Measurements from ENCODE around the gene HS3ST3A1.

Gene HS3ST3A1

DNA sequence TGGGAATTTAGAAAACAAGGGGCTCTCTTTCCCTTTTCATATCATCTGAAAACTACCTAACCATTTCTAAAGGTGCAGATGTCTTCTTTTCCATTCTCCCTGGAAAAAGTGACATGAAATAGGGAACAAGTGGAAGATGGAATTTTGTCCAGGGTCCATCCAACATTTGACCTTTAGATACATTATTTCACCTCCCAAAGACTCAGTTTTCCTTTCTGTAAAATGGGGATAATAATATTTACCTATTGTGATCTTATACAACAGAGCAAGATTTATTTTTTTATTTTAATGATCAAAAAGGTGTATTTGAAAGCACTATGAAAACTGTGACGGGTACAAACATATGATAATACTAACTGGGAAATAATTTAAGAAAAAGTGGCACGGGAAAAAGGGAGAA lies 106.3 kb downstream of the HS3ST3A1 start:
- DNase-seq (ENCODE audit: low read depth in 2 of 2, low spot score in 1 of 2), result no peak

DNA sequence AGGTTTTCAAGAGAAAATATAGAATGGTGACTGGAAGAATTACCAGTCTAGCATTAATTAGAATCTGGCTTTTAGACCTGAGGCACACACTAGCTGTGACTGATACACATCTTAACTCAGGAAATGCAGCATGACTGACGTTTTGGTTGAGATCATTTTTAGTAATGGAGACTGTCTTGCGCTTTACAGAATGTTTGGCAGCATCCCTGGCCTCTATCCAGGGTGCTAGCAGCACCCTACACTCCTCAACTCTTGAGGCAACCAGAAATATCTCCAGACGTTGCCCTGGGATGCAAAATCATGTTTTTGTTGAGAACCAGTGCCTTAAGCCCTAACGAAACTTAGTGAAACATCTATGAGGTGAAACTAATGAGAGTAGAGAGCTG lies 109.0 kb downstream of the HS3ST3A1 start:
- no peak for DNase-seq (ENCODE audit: low read depth in 2 of 2, low spot score in 1 of 2)

DNA sequence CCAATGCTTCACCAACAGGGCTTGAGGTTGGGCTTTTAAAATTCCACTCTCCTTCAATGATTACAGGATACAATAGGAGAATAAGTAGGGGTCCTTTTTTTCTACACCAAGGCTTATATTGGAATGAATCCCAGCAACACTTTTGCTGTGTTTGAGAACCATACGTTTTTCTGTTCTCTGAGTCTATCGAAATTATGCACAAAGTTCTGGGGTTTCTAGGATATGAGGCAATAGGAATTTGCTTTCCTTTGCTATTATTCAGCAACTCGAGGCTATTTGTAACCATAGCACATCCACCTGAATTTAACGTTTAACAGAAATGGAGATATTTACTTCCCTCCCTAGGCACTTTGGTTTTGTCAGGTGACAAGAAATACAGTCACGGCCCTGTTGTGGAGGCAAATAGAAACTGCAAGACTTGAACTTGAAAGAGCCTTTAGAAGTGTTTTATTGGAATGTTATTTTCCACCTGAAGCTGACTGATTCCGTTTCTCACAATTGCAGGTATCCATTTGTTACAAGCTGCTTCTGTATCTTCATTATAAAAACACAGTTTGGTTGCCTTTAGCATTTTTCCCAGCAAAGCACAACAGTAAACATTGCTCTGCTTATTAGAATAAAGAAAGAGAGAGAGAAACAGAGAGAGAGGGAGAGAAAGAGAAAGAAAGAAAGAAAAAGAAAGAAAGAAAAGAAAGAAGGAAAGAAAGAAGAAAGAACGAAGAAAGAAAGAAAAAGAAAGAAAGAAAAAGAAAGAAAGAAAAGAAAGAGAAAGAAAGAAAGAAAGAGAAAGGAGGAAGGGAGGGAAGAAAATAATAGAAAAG lies 109.6 kb downstream of the HS3ST3A1 start:
- no peak for DNase-seq (ENCODE audit: low read depth in 2 of 2, low spot score in 1 of 2)

DNA sequence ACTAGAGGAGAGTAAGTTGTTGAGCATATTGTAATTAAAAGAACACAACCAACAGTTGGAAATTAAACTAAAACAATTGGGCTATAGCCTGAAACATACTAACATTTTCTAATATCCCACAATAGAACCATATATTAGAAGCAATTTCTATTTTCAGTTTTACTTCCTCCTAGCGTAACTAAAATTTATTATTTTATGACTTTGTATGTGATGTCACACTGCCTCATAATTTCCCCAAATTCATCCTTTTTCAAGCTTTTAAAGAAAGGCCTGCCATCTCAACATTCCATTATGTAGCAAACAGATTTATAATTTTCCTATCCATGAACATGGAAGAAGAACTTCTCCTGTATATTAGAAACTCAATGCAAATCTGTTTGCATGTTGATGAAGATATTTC lies 110.2 kb downstream of the HS3ST3A1 start:
- no peak for DNase-seq (ENCODE audit: low read depth in 2 of 2, low spot score in 1 of 2)

DNA sequence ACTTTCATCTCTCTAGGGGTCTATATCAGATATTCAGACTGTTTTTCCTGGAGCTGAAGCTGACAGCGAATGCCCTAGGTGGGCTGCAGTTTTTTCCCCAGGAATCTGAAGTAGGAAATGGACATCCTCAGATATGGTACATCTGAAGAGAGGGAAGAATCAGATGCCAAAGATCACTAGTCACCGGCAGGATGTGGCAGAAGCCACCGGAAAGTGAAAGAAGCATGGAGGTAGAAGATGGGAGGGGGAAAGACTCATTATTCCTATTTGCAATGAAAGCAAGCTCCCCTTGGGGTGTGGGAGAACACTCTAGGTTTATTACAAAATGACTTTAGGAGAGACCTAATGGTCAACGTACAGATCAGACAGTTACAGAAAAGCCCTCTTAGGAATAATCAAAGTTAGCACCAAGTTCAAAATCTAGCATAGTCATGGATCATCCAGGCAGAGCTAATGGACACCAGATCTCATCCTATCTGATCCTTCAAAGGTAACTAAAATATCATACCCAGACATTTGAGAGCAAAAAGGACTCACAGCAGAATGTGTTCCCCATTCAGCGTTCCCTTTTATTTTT lies 110.7 kb downstream of the HS3ST3A1 start:
- DNase-seq (ENCODE audit: low read depth in 2 of 2, low spot score in 1 of 2), result no peak

DNA sequence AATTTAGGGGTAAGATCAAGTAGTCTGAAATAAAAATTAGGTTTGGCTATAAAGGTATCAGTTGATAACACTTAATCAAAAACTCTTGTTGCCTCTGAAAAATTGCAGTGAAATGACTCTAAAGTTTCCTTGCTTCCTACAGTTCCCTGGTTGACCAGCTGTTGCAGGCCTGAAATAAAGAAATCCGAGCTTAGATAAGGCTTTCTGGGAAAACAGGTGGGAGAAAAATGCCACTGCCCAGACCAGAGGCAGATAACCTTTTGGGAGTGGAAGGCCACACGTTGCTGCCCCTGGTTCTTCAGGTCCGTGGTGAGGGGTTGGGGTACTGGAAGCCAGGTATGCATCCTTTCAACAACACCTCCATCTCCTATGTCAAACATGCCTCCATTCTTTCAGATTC lies 111.3 kb downstream of the HS3ST3A1 start:
- no peak for DNase-seq (ENCODE audit: low read depth in 2 of 2, low spot score in 1 of 2)

DNA sequence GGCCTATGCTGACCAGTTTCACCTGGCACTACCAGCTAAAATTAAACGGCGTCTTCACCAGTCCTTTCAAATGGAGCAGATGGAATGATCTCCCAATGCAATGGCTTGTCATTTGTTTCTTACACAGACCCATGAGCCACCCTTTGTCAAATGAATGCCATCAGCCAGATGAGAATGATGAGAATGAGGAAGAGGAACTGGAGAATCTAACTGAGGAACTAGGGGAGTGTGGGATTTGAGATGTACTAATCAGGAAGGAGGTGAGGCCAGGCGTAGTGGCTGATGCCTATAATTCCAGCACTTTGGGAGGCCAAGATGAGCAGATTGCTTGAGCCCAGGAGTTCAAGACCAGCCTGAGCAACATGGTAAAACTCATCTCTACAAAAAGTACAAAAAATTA lies 116.4 kb downstream of the HS3ST3A1 start:
- DNase-seq (ENCODE audit: low read depth in 2 of 2, low spot score in 1 of 2), result no peak

DNA sequence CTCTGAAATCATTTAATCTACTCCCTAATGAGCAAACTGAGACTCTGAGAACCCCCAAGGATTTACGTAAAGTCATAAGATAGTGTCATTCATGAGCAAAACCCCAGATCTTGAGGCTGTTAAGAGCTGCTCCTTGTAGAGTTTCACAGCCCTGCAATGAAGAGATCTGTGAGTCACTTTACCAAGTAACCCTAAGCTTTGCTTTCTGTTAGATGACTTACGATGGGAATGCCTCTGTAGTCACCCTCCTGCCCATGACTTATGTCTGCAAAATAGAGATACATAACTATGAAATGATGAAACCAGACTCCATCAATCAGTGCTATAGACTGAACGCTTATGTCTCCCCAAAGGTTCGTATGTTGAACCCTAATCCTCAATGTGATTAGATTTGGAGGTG lies 117.7 kb downstream of the HS3ST3A1 start:
- DNase-seq (ENCODE audit: low read depth in 2 of 2, low spot score in 1 of 2), result no peak

DNA sequence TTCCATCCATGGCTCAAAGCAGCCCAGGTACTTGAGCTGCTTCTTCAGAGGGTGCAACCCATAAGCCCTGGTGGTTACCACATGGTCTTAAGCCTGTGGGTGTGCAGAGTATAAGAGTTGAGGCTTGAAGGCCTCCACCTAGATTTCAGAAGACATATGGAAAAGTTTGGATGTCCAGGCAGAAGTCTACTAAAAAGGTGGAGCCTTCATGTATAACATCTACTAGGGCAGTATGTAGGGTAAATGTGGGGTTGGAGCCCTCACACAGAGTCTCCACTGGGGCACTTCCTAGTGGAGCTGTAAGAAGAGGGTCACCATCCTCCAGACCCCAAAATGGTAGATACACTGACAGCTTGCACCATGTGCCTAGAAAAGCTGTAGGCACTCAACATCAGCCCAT lies 120.9 kb downstream of the HS3ST3A1 start:
- no peak for DNase-seq (ENCODE audit: low read depth in 2 of 2, low spot score in 1 of 2)

DNA sequence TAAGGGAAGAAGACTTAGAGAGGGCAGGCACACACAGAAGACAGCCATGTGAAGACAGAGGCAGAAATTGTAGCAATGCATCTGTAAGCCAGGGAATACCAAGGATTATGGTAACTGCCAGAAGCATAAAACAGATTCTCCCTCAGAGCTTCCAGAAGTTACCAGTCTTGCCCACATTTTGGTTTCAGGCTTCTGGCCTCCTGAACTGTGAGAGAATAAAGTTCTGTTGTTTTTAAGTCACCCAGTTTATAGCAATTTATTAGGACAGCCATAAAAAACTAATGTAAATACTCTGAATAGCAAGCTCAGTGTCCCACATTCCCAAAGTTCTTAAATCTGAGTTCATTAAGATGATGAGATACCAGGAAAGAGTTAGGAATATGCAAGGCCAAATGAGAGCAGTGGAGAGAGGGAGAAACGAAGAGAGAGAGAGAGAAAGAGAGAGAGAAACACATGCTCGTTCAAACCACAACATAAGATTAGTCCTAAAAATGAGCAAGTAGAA lies 123.4 kb downstream of the HS3ST3A1 start:
- no peak for DNase-seq (ENCODE audit: low read depth in 2 of 2, low spot score in 1 of 2)

DNA sequence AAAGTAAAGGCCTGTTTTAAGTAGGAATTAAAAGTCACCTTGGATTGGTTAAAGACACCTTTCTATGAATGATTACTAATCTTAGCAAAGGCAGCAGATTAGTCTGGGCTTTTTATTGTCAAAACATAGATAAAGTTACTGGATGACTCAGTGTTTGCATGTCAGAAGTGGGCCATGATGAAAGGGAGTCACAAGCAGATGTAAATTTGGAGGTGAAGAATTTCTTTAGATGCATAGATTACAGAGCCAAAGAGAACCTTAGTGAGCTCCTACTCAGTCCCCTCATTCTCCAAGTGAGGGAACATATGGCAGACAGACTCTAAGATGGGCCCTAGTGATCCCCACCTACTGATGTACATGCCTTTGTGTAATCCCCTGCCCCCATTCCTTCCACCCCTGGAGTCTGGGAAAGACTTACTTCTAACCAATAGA lies 124.5 kb downstream of the HS3ST3A1 start:
- DNase-seq (ENCODE audit: low read depth in 2 of 2, low spot score in 1 of 2), result no peak

DNA sequence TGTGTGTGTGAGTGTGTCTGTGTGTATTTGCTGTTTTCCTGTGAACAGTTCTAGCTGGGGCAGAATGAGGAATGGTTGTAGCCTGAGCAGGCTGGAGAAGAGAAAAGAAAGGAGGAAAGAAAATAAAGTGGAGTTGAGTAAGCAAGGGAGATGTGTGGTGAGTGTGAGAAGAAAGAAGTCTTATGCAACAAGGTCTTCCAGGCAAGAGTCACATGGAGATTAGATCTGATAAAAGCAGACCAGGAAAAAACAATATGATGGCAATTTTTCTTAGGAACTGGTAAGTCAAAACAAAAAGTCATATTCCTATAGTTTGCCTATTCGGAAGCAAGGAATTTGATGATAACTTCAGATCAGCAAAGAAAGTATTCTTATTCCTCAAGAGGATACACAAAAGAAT lies 125.0 kb downstream of the HS3ST3A1 start:
- no peak for DNase-seq (ENCODE audit: low read depth in 2 of 2, low spot score in 1 of 2)

DNA sequence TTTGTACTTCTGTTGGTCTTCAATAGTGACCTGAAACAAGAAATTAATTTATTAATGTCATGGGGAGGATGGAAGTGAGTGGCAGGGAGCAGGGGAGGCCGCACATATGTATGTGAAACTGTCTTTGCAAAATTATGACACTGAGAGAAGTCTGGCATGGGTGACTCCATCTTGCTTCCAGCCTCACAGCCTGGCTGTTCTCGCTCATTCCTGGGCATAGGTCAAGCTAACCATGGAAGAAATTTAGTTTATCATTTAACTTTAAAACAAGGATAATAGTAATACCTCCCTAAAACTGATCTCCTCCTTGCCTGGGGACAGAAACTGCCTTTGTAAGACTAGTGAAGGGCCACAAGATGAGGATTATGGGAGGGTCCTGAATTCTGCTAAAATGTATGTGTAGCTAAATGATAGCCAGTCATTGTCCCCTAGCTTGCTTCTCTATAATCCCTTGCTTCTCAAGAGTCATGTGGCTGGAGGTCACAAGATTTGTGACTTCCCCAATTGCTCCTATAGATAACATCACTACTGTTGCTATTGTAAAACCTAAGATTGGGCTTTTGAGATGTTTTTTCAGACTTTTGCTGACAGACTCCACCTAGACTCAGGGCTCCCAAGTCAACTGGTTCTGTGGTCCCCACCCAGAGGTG lies 126.0 kb downstream of the HS3ST3A1 start:
- DNase-seq (ENCODE audit: low read depth in 2 of 2, low spot score in 1 of 2), result no peak

DNA sequence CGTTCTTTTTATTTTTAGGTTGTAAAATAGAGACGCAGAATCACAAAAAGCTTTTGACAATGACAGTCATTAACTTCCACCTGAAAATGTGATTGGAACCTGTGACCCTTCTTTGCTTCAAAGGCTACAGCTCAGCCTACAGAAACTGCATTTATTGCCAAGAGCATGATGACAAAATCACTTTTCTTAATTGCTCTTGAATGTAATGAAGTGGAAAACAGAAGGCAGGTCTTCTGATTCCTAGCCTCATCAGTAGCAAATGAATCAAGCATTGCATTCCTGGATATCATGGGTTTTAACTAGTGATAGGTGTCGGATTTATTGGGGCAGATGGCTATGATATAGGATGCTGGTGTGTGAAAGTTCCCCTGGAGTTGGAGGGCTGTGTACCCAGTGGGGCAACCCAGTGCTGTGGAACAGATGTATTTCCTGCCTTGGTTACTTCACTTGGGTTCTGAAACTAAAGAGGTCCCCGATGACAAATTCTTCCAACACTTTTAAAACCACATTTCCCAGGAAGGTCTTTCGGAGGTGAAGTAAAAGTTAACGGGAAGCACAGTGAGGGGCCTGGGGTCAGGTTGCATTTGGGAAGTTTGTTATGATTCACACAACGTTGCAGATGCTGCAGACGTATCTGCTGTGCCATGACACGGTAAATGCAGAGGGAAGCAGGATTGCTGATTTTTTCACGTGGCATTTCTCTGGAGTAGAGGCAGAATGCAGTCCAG lies 127.5 kb downstream of the HS3ST3A1 start:
- DNase-seq (ENCODE audit: low read depth in 2 of 2, low spot score in 1 of 2), result no peak

DNA sequence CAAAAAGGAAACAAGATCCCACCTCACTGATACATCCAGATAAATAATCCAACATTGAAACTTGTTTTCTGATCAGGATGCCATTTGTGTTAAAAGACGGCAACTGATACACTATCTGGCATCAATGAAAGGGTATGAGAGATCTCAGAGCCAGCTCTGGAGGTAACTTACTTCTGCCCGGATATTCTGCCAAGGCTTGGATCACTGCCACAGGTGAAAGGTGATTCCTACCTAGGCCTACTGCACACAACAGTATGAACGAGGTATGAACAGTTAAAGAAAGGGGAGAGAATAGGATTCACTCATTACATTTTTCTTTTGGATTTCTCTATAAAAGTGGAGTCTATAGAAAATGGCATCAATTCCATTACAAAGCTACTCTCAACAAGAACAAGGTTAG lies 136.1 kb downstream of the HS3ST3A1 start:
- no peak for DNase-seq (ENCODE audit: low read depth in 2 of 2, low spot score in 1 of 2)

DNA sequence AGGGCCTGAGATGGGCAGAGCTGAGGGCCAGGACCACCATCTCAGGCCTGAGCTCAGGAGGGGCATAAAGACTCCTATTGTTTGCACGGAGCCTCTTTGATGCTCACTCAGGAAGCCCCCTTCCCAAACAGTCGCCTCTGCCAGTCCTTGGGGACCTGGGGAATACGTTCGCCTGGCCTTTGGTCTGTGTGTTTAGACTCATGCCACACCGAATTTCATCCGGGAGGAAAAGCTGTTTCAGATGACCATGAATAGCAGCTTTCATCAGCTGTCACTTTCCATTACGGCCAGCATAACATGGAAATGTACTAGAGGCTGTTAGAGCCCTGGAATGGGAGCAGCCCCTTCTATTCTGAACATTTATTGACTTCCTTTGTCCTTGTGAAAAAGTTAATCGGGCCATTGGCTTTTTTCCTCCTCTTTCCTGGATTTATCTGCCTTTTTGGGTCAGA lies 139.0 kb downstream of the HS3ST3A1 start:
- no peak for DNase-seq (ENCODE audit: low read depth in 2 of 2, low spot score in 1 of 2)

DNA sequence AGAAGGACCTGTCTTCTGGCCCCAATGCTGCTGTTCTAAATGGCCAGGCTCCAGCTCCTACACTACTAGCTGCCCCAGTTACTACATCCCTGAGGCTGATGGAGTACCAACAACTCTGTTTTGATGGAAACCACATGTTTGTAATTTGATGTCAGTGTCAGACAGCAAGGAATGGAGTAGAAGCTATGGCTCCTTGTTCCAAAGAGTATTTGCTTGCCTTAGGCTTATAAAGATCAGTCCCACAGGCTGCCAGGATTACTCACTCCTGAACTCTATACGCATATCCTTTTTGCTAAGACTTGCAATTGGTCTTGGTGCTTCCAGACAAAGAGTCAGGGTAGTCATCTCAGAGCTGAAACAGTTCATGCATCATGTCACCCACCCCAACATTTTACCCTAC lies 139.6 kb downstream of the HS3ST3A1 start:
- DNase-seq (ENCODE audit: low read depth in 2 of 2, low spot score in 1 of 2), result no peak

DNA sequence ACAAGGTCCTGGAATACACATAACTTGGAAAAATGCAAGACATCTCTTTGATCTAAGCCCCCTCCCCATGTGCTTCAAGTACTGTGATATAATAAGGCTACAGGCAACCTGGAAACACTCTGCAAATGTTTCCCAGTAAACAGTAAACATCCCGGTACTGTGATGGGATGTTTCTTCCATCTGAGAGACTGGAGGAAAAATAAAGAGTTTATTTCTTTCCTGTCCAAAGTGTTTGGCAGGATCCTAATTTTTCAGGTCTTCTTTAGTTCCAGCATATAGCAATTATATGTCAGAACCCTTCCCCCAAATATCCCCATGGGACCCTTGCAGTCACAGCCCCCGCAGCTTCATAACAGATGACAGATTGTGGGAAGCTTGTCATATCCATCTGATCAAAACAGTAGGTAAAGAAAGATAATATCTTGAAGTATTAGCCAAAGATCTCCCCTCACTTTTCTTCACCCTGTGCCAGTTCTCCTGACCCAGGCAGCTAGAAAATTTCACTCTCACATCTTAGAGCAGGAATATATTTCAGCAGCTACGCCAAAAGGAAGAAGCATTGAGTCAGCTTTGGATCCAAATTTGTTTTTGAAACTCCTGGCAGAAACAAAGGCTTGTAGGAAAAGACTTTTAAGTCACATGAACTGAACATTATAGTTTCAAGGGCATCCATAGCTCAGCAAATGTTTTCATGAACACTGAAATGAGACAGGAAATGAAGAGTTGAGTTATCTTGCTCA lies 141.3 kb downstream of the HS3ST3A1 start:
- DNase-seq (ENCODE audit: low read depth in 2 of 2, low spot score in 1 of 2), result no peak

DNA sequence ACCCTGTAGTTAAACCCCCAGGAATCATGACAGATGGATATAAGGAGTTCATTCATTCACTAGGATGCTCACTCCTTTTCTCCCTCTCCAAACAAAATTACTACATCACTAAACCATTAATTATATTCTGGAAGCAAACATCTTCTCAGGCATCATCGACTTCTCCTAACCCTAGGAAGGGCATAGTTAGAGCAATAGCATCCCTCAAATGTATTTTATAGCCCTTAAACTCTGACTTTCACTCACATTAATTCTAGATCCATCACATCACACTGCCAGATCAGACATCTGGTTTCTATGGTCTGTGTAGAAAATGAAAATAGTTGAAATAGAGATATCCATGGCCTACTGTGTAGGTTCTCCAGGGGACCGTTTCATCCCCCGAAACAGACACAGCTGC lies 143.9 kb downstream of the HS3ST3A1 start:
- no peak for DNase-seq (ENCODE audit: low read depth in 2 of 2, low spot score in 1 of 2)
